Tongue (tissue), 2 donors: ENCODE data around the gene WNT11. TPM values are rescaled to one million over a fixed set of nuclear protein-coding genes. Genes with fewer than 3 reads are reported as not detected.

Source experiments
- DNase-seq: peaks from one replicate; pipeline ENCODE4 v3.0.0-alpha.2; 2015
- total RNA-seq: library from RNA; depleted of rRNA; stranded (reverse); fragments of >200 nt; gene quantifications from one replicate; pipeline ENCODE4 v1.2.3, GENCODE V29; 2014

WNT11 gene
- total RNA-seq, 1 donor from 2014 or later, result 28.0 TPM

GRCh38 chr11:76237914-76238313 lies 31.6 kb upstream of the WNT11 start:
- no peak for DNase-seq

GRCh38 chr11:76237000-76237649 lies 30.8 kb upstream of the WNT11 start:
- no peak for DNase-seq

DNA sequence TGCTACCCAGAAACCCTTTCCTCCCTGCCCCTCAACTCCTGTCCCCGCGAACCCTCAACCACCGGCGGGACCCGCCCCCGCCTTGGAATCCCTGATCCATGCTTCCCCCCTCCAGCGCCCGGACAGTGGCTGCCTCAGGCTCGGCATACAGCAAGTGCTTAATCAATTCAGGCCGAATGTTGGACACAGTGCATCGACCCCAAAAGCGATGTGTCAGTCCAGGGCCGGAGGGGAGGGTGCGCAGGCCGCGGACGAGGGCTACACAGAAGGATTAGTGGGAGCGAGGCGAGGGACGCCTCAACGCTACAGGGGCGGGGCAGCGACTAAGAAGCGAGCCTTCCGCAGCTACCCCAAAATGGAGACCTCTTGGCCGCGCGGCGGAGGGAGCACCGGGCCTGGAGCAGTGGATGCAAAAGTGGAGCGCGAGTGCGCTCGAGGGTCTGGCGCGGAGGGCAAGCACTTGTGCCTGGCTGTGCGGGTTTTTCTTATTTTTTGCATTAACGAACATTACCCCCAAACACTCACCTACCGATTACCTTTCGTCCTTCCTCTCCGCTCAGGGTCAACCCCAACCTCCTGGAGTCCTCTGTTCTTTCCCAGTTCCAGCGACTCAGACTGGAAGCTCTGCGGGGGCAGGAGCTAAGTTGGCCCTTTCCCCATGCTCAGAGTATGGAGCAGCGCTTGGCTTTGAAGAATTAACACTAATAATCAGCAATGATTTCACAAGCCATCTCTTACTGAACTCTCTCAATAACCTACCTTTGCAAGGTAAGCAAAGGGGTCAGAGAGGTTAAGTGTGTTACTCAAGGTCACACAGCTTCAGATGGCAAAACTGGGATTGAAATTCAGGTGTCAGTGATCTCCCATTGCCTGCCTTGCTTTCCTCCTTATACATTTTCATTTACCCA lies 30.0 kb upstream of the WNT11 start:
- peak; percentile 81 for DNase-seq

GRCh38 chr11:76235233-76236091 lies 29.2 kb upstream of the WNT11 start:
- DNase-seq, result peak; percentile 98

- DNase-seq, result peak; percentile 51
These were observed 28.3 kb upstream of the WNT11 start for GRCh38 chr11:76234416-76235232.

DNA sequence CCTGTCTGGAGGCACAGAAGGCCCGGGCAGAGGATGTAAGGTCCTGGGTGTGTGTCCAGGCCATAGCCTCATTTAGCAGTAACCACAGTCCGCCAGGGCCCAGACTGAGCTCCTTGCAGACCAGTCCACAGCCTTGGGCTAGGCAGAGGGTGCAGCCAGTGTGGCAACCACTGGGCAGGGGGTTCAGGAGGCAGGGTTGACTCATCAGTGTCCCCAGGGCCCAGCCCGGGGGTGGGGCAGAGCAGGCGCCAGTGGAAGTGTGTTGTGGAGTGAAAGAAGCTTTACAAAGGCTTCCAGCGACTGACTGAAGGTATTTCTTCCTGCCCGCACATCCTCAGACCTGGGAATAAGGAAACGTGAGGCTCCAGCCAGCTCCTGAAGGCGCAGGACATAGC lies 27.7 kb upstream of the WNT11 start:
- DNase-seq, result no peak

DNA sequence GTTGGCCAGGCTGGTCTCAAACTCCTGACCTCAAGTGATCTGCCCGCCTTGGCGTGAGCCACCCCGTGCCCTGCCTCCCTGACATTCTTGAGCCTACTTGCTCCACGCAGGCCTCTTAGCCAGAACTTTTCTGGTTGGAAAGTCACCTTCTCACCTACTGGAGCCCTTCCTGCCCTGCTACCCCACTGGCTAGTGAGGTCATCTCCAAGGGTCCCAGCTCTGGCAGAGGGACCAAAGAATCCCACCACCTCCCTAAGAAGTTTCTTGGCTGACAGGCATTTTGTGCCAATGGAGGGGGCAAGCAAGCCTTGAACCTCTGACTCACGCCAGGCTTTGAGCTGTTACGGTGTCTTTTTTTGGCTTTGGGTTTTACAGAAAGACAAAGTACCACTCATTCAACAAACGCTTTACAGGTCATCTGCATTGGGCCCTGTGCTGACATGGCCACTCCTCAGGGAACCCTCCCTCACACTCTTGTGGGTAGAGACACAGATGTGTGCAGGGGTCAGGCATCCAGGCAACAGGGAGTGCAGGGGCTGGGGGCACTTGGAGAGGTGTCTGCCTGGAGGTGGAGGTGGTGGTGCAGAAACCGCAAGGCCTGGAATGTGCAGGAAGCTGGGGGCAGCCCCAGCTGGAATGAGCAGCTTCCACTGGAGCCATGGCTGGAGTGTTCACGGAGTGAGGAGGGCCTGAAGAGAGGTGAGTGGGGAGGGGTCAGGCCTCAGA lies 27.1 kb upstream of the WNT11 start:
- DNase-seq, result no peak

- no peak for DNase-seq
These were observed 25.8 kb upstream of the WNT11 start for GRCh38 chr11:76232026-76232665.

- no peak for DNase-seq
These were observed 24.9 kb upstream of the WNT11 start for GRCh38 chr11:76231121-76231738.

DNA sequence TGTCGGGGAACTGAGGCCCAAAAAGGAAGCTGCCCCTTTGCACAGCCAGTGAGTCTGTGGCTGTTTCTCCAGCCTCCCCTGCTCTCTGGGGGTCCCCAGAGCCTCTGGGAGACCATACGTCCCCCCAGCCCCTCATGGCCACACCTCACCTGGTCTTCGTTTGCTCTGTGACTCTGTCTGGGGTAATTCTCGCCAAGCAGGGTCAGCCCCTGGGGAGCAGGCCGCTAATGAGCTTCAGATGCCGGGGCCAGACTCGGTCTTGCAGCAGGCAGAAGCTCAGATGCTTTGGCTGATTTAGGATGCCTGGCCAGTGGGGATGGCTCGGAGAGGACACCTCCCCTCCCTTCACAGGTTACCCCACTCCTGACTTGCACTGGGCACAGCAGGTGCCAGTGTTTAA lies 24.1 kb upstream of the WNT11 start:
- DNase-seq, result no peak

DNA sequence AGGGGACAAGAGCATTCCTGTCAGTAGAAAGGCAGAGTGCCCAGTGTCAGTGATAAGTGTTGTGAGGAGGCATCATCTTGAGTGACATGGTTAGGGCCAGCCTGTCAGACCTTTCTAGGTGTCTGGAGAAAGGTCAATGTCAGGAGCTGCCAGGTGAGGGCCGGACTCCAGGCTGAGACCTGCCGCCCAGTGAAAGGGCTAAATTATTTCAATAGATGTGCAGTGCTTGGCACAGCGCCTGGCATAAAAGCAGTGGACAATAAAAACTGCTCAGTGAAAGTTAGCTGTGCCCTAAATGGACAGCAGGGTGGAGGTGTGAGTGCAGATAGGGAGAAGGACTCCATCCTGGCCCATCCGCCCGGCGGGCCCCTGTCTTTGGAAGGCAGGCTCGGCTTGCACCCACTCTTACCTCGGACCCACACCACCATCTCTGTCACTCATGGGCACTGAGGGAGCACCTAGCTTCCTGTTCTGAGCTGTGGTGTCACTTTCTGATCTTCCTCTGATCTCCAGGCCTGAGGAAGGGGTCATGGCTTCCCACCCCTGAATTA lies 23.5 kb upstream of the WNT11 start:
- DNase-seq, result no peak

GRCh38 chr11:76228875-76229149 lies 22.5 kb upstream of the WNT11 start:
- DNase-seq, result peak; percentile 77

DNA sequence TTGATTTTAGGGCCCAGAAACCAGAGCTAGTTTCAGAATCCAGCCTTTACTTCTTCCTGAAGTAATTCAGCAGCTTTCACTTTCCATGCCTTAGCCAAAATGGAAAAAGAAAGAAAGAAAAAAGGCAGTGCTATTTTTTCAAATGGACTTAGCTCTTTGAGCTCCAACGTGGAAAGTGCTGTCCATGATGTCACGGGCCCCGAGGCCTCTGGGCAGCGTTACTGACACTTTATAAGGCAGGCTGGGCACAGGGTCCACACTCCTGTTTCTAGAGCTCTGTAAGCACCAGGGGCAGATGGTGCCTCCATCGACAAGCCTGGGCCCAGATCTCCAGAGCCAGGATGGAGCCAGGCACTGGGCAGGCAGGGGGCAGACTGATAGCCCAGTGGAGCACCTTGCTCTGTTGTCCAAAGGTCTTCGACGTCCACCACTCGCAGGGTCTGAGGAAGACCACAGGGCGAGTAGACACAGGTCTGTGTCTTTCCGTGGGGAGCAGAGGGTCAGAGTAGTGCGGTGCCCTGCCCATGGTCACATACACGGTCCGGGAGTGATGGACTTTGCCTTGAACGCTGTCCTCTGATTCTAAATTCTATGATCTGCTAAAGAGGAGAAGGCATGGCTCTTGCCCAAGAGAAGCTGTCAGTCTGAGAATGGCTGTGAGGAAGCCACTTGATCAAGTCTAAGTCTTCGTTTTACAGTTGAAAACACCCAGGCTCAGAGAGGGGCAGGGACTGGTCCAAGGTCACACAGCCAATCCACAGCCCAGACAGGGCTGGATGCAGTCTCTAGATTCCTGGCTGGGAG lies 22.0 kb upstream of the WNT11 start:
- DNase-seq, result peak; percentile 32

DNA sequence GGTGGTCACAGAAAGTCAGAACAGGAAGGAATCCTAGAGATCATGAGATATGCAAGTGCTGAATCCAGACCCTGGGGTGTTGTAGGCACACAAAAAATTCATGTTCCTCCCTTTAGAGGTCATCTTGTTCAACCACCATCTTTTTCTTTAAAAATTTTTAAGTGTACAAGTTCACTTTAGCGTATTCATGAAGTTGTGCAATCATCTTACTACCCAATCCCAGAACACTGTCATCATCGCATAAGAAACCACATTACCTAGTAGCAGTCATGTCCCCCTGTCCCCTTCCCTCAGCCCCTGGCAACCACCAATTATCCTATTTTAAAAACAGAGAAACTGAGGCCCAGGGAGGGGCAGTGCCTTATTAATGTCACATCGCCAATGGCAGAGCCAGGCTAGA lies 20.3 kb upstream of the WNT11 start:
- DNase-seq, result no peak

DNA sequence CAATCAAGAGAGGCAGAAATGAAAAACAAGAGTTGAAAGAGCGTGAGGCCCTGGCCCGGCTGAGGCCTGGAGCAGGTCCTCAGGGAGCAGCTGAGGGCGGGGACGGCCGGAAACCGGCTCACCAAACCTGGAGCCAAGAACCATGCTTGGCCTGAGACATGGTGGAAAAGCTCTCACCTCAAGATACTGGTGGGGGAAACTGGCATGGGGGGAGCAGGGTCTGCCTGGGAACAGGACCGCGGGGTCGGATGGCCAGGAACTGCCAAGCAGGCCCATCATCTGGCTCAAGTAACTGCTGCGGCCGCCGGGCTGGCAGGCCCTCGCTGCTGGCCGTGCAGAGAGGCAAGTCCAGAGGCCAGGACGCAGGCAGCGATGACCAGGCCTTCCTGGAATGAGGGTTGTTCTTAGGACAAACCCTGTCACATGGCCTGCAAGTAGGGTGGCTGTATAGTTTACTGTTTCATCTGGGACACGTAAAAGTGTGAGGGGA lies 18.9 kb upstream of the WNT11 start:
- DNase-seq, result no peak

DNA sequence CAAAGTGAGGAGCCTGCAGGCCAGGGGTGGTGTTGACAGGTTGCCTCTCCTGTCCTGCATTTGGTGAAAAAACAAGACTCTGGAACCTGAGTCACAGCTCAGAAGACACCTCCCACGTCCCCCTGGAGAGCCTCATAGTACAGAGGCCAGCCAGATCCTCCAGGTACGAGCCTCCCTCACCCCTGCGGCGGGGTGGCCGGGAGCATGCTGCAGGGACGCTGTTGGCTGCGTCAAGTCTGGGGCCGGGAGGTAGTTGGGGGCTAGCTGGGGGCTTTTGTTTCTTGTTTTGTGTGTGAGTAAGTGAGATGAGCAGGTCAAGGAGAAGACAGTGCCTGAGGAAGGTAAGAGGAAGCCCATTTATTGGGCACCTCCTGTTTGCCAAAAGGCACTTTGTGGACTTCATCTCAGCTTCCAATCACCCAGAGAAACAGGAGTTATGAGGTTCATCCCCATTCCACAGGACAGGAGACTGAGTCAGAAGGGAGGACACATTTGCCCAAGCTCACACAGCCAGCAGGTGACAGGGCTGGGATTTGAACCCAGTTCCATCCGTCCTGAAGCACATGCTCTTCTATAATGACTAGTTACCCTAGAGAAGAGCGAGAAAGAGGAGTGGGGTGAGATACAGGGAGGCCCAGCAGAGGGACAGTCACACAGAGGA lies 18.3 kb upstream of the WNT11 start:
- DNase-seq, result no peak

DNA sequence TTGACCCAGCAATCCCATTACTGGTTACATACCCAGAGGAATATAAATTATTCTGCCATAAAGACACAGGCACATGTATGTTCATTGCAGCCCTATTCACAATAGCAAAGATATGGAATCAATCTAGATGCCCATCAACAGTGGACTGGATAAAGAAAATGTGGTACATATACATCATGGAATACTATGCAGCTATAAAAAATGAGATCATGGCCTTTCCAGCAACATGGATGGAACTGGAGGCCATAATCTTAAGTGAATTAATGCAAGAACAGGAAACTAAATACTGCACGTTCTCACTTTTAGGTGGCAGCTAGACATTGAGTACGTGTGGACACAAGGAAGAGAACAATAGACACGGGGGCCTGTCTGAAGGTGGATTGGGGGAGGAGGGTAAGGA lies 15.1 kb upstream of the WNT11 start:
- no peak for DNase-seq

DNA sequence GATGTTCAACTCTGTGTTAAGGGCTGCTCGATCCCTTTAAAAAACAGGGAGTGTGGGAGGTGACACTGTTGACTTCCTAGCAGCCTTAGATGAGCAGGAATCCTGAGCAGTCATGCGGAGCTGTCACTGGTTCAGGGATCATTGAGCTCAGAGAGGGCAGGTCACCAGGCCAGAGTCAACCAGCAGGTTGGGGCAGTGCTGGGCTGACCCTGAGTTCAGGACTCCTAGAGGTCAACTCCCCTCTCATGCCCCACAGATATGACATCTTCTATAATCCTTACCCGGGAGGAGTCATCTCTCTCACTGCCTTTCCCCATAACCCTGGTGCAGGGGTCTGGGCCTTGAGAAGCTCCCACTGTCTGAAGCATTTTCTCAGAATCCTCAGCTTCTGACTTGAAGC lies 12.9 kb upstream of the WNT11 start:
- no peak for DNase-seq
